SK-N-MC (cell line): ENCODE measurements around the gene OTX1.
"Not testable (repeated sequence)": the region's sequence is repeated elsewhere in the genome, so short reads cannot be mapped to it uniquely, and the experiment has no call there.

Experiments
- DNase-seq: peaks from one replicate; pipeline ENCODE4 v3.0.0-alpha.2; 2011; ENCODE audit warnings: low read depth, low spot score
- H3K27ac ChIP-seq: fragments of 200-600 bp; sonication (generic); 2 replicates; pipeline ENCODE4 v1.5.1; 2016; ENCODE audit warnings: mixed run types
- H3K36me3 ChIP-seq: fragments of 200-600 bp; sonication (generic); 2 replicates; pipeline ENCODE4 v1.6.1; 2017; ENCODE audit warnings: antibody characterized with exemption, low read length, mixed read lengths; ENCODE audit not compliant: insufficient read depth
- H3K4me3 ChIP-seq: fragments of 200-600 bp; sonication (generic); 2 replicates; pipeline ENCODE4 v1.5.1; 2016
- H3K9ac ChIP-seq: fragments of 200-600 bp; sonication (generic); 2 replicates; pipeline ENCODE4 v1.8.0; 2017; ENCODE audit warnings: mixed run types, mixed read lengths; ENCODE audit not compliant: insufficient read length
- H3K9me3 ChIP-seq: fragments of 200-600 bp; sonication (generic); 2 replicates; pipeline ENCODE4 v1.6.1; 2017; ENCODE audit warnings: low read depth, mild to moderate bottlenecking, antibody characterized with exemption, low read length, moderate library complexity, mixed read lengths
- EZH2 ChIP-seq: fragments of 200-600 bp; sonication (generic); IDR thresholded peaks from one replicate; pipeline ENCODE4 v1.6.1; 2017; ENCODE audit warnings: antibody characterized with exemption
- FOXP2 ChIP-seq: optimal IDR thresholded peaks from 2 replicates; pipeline ENCODE3; 2011; ENCODE audit warnings: mild to moderate bottlenecking, moderate library complexity; ENCODE audit not compliant: insufficient read depth; ENCODE audit errors: extremely low read length, control extremely low read depth
- POLR2AphosphoS5 ChIP-seq: IDR thresholded peaks from 2 replicates; pipeline ENCODE4 v1.6.1; 2012; ENCODE audit warnings: mild to moderate bottlenecking, low read depth, low read length, borderline replicate concordance

The OTX1 gene

GRCh38 chr2:63059793-63060471 lies 9.3 kb downstream of the OTX1 start:
- no peak for DNase-seq
- Histone ChIP-seq H3K4me3 (no peak overlapping the region), H3K9me3 (no peaks in the 10 kb centered on the region)

GRCh38 chr2:63060472-63060991 lies 9.9 kb downstream of the OTX1 start:
- Histone ChIP-seq H3K9ac (no peak overlapping the region), H3K27ac (no peak overlapping the region), H3K36me3 (peaks cover 13% of the 10 kb centered on the region; the same call in 1 of the 2 replicates), H3K9me3 (no peaks in the 10 kb centered on the region), H3K4me3 (no peak overlapping the region; the same call in 1 of the 2 replicates)
- no peak for TF ChIP-seq POLR2AphosphoS5
- no peak for TF ChIP-seq EZH2
- no peak for TF ChIP-seq FOXP2
- no peak for DNase-seq

More at GRCh38 chr2:63059793-63060471, 9.3 kb downstream of the OTX1 start:
- peaks cover 19% of the 10 kb centered on the region; the same call in 1 of the 2 replicates for H3K36me3 ChIP-seq
- H3K9ac ChIP-seq: no peak overlapping the region
- 0 out of 2 replicates have a peak overlapping the region, but pooled peaks have one; percentile 39 for H3K27ac ChIP-seq
- TF ChIP-seq EZH2: no peak
- no peak for TF ChIP-seq FOXP2
- no peak for TF ChIP-seq POLR2AphosphoS5

DNA sequence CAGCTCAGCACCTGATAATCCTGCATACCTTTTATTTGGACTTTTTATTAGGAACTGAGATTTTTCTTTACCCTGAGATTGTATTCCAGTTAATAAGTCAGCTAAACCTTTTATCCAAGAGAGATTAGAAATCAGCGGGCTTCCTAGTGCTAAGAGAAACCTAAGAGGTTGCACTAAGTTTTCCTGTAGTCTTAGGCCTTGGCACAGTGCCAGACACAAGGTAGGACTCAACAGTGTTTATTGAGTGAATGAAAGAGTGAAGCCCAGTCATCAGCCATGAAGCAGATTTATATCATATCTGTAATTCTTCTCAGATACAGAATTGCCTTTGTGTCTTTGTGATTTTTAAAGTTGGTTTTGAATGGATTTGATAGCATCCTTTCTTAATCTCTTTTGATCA lies 13.6 kb downstream of the OTX1 start:
- Histone ChIP-seq H3K9ac (no peak overlapping the region), H3K9me3 (no peaks in the 10 kb centered on the region), H3K4me3 (no peak overlapping the region), H3K27ac (no peak overlapping the region), H3K36me3 (no peaks in the 10 kb centered on the region)
- no peak for DNase-seq
- TF ChIP-seq FOXP2 (no peak), EZH2 (no peak), POLR2AphosphoS5 (no peak)

GRCh38 chr2:63064661-63065060 lies 14.0 kb downstream of the OTX1 start:
- Histone ChIP-seq H3K36me3 (no peaks in the 10 kb centered on the region), H3K9me3 (no peaks in the 10 kb centered on the region), H3K27ac (no peak overlapping the region), H3K9ac (no peak overlapping the region), H3K4me3 (no peak overlapping the region)
- TF ChIP-seq POLR2AphosphoS5 (no peak), FOXP2 (no peak), EZH2 (no peak)
- DNase-seq: no peak

GRCh38 chr2:63066265-63066664 lies 15.6 kb downstream of the OTX1 start:
- Histone ChIP-seq H3K4me3 (no peak overlapping the region), H3K36me3 (no peaks in the 10 kb centered on the region), H3K9ac (no peak overlapping the region), H3K9me3 (no peaks in the 10 kb centered on the region), H3K27ac (no peak overlapping the region)
- DNase-seq: no peak
- no peak for TF ChIP-seq EZH2
- no peak for TF ChIP-seq FOXP2
- no peak for TF ChIP-seq POLR2AphosphoS5

DNA sequence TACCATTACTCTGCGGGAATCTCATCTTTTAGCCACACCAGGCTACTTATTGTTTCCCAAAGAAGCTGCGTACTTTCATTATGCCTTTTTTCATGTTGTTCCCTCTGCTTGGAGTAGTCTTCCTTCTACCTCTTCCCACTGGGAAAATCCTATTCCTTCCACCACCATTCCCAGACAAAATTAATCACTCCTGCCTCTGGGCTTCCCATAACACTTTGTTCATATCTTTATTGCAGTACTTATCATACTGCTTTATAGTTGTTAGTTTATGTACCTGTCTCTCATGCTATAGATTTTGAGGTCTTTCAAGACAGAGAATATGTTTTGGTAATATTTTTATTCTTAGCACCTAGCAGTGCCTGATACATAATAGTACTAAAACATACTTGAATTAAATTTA lies 16.2 kb downstream of the OTX1 start:
- TF ChIP-seq FOXP2 (no peak), EZH2 (no peak), POLR2AphosphoS5 (no peak)
- no peak overlapping the region for H3K9ac ChIP-seq
- H3K9me3 ChIP-seq: no peaks in the 10 kb centered on the region
- no peaks in the 10 kb centered on the region for H3K36me3 ChIP-seq
- no peak overlapping the region for H3K4me3 ChIP-seq
- no peak overlapping the region for H3K27ac ChIP-seq
- DNase-seq: no peak

- Histone ChIP-seq H3K9me3 (no peaks in the 10 kb centered on the region), H3K9ac (no peak overlapping the region), H3K27ac (no peak overlapping the region), H3K4me3 (no peak overlapping the region), H3K36me3 (no peaks in the 10 kb centered on the region)
- TF ChIP-seq EZH2 (no peak), POLR2AphosphoS5 (no peak), FOXP2 (no peak)
- no peak for DNase-seq
These were observed 21.0 kb downstream of the OTX1 start for GRCh38 chr2:63071664-63072063.

- no peak overlapping the region for H3K4me3 ChIP-seq
- DNase-seq: no peak
- H3K27ac ChIP-seq: no peak overlapping the region
These were observed 23.4 kb downstream of the OTX1 start for GRCh38 chr2:63073994-63074393.

GRCh38 chr2:63074399-63074798 lies 23.8 kb downstream of the OTX1 start:
- H3K9ac ChIP-seq, DNase-seq, H3K4me3 ChIP-seq, H3K9me3 ChIP-seq, H3K36me3 ChIP-seq, H3K27ac ChIP-seq: not testable (repeated sequence)

More at GRCh38 chr2:63073994-63074393, 23.4 kb downstream of the OTX1 start:
- no peak for TF ChIP-seq POLR2AphosphoS5
- TF ChIP-seq FOXP2: no peak
- no peaks in the 10 kb centered on the region for H3K36me3 ChIP-seq
- no peak overlapping the region for H3K9ac ChIP-seq
- no peaks in the 10 kb centered on the region for H3K9me3 ChIP-seq
